ENCODE measurements around the gene ENTPD2.
"Not testable (repeated sequence)": the region's sequence is repeated elsewhere in the genome, so short reads cannot be mapped to it uniquely, and the experiment has no call there.

ENTPD2 gene

DNA sequence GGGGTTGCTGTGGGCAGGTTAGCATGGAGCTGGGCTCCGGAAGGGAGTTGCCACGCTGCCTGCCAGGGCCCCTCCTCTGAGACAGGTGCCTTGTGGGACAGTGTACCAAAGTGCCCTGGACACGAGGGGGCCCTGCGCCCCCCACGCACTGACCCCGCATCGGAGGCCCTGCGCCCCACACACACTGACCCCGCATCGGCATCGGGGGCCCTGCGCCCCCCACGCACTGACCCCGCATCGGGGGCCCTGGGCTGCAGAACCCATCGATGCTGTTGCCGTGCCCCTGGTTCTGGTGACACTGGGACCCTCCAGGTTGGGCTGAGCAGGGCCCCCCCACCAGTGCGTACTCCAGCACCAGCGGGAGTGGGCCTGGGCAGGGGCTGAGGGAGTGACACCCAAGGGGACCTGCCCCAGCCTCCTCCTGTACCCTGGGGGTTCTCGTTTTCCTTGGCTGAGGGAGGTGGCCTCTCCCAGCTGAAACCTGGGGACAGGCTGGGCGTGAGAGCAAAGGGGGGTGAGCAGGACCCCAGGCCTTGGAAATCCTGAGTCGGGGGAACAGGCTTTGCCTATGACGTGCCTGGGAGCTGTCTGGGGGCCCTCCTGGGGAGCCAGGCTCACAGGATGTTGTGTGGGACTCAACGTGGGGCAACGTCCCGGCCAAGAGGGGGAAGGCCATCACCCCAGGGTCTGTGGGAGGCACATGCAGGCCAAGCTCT is 9.6 kb upstream of the ENTPD2 start:
- DNase-seq: no peak

DNA sequence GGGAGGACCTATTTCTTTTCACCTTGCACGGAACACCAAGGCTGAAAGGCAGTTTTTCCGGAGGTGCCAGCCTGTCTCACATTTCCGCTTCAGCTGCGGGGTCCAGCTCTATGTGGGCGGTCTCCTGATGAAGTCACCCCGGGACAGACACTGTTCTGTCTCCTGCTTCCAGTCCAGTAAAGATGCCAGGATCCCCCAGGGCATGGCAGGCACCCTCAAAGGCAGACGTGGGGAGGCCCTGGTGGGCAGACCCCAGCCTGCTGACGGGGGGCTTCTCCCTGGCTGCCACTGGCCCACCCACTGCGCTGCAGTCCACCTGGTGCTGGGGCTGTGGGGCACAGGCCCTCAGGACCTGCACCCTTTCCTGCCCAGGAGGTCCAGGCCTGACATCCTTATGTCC is 8.9 kb upstream of the ENTPD2 start:
- DNase-seq: not testable (repeated sequence)

DNA sequence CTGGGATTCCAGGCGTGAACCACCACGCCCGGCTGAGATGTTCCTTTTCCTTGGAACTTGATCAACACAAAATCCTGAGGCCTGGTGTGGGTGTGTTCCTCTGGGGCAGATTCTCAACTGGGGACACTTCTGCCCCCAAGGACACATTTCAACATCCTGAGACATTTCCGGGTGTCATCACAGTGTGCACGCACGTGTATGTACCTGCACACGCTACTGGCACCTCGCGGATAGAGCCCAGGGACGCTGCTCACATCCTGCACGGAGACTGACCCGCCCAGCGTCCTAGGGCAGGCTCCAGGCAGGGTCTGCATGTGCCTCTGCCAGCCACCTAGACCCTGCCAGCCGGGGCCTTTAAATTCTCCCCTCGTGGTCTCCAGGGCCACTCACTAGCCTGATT is 8.5 kb upstream of the ENTPD2 start:
- DNase-seq: no peak

DNA sequence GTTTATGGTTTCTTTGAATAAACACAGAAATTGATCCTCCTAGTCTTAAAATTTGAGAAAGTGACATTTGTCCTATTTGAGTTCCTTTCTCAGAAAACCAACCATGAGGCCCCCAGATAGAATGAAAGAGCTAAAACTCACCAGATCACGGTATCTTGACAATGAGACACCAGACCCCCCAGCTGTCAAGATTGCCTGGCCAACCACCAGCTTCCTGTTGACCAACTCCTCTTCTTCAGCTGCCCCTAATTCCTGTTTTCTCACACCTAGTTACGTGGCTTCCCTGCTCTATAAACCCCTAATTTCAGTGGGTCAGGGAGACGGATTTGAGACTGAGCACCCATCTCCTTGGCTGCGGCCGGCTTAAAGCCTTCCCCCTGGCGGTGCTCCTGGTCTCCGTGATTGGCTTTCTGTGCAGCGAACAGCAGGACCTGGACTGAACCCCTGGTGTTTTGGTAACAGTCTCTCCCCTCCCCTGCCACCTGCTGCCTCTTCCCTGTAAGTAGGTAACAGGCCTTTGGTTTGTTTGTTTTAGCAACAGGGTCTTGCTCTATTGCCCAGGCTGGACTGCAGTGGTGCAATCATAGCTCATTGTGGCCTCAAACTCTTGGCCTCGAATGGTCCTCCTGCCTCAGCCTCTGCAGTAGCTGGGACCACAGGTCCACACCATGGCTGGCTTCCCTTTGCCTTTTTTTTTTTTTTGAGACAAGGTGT is 4.8 kb upstream of the ENTPD2 start:
- DNase-seq: no peak

DNA sequence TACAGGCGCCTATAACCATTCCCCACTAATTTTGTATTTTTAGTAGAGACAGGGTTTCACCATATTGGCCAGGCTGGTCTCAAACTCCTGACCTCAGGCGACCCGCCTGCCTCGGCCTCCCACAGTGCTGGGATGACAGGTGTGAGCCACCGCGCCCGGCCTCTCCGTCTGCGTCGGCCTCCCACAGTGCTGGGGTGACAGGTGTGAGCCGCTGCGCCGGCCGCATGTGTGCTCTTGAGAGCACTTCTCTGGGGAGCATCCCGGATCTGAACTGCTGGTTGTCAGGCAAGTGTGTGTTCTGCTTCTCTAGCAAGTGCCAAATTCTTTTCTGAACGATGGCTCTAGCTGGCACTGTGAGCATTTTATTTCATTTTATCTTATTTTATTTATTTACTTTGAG is 3.7 kb upstream of the ENTPD2 start:
- DNase-seq: no peak

DNA sequence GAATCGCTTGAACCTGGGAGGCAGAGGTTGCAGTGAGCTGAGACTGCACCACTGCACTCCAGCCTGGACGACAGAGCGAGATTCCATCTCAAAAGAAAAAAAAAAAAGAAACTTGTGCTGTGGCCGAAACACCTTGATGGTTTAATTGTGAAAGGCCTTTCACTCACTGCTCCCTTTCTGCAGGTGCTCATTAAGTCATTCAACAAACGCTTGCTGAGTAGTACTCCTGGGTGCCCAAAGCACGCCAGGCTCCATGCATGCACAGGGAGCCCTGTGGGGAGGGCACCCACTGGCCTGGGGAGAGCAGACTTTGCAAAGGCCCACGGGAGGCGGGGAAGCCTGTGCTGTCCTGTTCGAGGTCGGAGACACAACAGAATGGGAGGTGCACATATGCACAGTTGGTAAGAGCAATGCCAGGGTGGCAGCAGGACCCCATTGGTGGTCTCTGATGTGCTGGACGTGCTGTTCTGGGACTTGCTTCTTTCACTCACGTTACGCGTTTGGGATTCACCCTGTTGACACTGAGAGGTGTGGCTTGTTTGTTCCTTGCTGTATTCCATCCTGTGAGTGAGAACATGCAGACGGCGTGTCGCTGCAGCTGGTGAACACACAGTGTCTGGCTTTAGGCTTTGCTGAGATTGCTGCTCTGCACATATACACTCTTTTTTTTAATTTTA is 3.0 kb upstream of the ENTPD2 start:
- DNase-seq: no peak

DNA sequence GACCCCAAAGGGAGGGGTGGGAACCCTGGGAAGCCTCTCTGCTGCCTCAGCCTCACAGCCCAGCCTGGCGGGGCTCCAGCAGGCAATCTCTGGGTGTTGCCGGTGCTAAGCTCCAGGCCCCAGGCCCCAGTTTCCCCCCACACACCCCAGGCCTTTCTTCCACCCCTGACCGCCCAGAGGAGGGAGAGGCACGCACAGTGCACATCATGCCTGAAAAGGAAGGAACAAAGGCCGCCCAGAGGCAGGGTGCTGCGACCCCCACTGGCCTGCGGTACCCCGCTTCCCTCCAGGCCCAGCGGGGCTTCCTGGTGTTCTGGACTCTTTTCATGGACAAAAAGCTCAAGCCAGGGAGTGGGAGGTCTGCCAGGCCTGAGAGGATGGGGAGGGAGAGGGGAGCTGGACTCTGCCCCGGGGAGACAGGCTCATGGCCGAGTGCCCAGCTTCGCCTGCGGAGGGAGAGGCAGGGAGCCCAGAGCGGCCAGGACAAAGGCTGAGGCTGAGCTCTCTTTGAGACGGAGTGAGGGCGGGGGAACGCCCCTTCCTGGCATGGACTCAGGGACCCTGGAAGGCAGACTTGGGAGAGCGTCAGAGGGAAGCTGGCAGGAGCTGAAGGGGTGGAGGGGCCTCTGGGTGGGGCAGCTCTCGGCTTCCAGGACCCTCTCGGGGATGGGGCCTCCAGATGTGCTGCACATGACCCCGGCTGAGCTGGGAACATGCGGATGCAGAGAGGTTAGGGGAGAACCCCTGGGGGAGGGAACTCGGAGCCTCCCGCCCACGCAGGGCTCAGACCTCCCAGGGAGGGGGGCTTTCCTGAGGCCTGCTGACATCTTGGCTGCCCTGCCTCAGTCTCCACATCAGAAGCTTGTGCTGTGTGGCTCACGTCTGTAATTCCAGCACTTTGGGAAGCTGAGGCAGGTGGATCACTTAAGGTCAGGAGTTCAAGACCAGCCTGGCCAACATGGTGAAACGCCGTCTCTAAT is 1.8 kb upstream of the ENTPD2 start:
- DNase-seq: no peak

DNA sequence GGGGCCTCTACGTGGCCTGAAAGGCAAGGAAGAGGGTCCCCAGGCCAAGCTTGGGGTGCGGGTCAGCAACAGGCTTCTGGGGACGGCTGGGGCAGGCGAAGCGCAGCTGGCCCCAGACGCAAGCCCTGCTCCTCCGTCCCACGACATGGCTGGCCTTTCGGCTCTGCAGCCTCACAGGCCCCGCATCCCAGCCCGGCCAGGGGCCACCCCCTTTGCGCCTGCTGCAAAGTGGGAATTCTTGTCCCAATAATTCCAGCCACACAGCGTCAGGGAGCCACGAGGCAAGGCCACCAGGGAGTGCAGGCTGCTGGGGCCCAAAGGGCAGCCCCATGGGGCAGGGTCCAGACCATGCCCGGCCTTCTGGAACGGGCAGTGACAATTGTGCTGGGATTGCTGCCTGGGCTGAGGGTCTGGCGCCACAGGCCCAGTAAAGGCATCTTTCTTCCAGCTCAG is 1.1 kb upstream of the ENTPD2 start:
- DNase-seq: no peak

DNA sequence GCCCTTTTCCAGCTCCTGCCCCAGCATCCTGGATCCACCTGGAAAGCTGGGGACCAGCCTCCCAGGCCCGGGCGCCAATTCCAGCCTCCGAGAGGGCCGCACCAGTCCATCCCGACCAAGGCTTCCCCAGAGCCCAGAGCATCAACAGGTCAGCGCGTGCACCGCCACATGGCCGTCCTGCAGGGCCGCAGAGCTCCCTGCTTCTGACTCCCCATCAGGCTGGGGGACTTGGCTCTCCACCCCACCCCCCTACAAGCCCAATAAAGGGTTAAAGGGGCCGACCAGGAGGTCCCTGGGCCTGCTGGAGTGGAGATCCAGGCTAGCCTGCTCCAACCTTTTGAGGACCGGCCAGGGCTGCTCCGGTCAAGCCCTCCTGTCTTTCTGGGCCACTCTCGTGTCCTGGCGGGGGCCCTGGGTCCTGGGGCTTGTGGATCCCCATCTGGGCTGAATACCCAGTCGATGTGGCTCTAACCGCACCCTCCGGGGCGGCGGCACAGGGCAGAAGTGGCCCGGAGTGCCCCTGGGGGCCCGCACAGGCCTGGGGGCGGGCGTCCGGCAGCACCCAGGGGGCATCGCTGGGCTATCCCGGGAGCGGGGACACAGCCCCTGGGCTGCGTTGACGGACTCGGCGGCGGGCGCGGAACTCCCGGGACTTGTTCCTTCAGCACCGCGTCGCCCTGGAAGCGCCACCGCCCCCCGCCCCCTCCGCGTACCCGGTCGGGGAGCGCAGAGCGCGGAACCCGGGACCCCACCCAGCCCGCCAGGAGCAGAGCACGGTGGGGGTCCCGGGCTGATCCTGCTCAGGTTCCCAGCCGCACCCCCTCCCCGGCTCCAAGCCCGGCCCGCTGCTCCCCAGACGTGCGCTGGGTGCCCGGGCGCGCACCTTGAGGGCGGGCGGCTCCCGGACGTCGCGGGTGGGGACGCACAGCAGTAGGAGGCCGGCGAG is 590 bp downstream of the ENTPD2 start:
- no peak for DNase-seq

DNA sequence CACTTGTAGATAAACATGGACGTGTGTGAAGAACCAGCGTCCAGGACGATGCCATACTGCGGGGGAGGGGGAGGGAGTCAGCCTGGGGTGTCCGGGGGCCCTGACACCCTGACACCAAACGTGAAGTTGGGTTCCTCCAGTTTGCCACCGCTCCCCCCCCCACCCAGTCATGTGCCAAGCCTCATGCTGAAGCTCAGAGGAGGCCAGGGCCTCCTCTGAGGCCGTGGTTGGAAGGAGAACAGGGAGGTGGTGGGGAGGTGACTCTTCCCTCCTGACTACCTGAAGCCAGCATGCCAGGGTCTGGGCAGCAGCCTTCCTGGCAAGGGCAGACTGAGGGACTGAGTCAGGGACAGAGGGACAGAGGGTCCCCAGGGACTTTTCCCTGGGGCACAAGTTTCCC is 1.6 kb downstream of the ENTPD2 start:
- no peak for DNase-seq

DNA sequence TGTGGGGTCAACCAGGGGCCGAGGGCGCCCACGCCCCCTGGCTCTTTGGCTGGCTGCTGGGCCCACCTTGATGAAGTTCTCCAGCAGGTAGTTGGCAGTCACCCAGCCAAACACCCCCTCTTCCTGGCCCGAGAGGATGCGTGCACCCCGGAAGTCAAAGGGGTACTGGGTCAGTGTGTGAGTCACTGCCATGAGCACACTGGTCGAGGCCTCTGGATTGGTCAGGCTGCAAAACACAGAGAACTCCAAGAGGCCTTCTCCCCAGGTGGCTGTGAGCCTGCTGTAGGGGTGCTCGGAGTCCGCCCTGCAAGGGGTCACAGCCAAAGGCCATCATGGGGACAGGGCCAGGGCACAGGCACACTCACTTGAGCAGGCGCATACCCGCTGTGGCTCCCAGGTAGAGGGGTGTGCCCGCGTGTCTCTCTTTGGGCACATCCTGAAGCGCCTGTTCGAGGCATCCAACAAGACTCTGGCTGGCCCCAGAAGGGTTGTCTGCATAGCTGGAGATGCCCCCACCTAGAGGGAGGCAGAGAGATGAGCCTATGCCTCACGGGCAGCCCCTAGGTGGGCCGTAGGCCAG is 2.6 kb downstream of the ENTPD2 start:
- no peak for DNase-seq

DNA sequence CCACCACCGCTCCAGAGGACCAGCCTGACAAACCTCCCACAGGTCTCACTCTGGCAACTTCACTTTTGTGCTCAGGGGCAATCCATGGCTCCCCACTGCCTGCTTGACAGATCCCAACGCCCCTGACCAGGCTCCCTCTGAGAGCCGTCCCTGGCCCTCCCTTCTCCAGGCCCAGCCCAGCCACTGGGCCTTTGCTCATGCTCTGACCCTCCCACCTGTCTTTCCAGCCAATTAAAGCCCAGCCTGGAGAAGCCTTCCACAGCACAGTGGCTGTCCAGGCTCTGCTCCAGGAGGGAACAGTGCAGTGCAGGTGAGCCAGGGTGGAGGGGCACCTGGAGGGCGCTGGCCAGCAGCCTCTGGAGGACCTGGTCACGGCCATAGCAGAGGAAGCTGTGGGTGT is 3.3 kb downstream of the ENTPD2 start:
- DNase-seq: no peak

DNA sequence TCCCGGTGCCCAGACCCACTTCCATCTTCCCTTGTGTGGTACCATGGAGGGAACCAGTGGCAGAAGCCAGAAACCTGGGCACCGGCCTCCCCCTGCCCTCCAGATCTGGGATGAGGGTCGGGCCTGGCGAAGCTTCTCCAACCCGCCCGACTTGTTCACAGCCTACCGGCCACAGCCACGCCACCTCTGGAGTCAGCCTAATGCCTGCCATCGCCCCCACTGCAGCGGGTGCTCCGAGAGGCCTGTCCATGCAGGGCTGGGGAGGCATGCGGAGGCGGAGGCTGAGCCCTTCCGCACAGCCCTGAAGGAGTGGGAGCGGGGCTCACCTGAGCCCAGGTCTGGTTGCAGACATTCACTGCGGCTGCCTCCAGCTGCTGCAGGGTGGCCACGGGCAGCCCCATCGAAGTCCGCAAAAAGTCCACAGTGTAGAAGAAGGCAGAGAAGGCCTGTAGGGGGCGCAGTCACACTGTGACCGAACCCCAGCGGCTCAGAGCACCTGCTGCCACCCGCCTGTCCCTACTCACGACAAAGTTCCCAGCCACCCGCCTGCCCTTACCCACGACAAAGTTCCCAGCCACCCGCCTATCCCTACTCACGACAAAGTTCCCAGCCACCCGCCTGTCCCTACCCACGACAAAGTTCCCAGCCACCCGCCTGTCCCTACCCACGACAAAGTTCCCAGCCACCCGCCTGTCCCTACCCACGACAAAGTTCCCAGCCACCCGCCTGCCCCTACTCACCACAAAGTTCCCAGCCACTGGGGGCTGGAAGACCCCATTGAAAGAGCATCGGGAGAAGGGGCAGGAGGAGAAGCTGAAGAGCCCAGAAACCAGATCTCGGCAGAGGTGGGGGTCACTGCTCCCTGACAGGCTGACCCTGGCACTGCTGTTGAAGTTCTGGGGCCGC is 4.1 kb downstream of the ENTPD2 start:
- no peak for DNase-seq

DNA sequence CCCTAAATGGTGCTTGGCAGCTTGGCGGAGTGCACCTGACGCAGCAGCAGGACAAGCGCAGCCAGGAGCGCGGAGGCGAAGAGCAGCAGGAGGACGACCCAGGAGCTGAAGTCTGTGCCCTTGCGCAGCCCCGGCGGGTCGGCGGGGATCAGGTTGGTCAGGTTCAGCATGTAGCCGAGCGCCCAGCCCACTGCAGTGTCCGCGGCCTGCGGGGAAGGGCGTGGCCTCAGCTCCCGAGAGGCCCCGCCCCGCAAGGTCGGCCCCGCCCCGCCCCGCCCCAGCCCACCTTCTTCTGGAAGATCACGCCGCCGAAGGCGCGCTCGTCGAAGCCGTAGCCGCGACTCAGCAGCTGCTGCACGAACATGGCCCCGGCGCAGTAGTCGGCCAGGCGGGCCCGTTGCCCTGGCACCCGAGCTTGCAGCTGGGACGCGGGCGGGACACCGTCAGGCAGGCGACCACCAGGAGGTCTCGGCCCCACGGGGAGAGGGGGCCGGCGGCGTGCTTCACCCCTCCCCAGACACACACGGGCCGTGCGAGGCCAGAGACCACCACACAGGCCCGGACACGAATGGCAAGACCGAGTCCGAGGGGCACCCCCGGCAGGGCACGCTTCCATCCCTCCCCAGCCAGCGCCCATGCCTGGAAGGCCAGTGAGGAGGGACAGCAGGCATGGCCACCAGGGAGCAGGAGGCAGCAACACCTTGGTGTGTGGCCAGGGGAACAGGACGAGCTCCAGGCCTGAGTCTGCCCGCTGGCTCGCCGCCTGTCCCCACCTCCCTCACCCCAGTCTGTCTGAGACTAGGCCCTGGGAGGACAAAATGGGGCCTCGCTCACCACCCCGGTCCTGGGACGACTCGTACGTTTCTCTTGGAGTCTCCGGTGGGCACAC is 5.0 kb downstream of the ENTPD2 start:
- no peak for DNase-seq

DNA sequence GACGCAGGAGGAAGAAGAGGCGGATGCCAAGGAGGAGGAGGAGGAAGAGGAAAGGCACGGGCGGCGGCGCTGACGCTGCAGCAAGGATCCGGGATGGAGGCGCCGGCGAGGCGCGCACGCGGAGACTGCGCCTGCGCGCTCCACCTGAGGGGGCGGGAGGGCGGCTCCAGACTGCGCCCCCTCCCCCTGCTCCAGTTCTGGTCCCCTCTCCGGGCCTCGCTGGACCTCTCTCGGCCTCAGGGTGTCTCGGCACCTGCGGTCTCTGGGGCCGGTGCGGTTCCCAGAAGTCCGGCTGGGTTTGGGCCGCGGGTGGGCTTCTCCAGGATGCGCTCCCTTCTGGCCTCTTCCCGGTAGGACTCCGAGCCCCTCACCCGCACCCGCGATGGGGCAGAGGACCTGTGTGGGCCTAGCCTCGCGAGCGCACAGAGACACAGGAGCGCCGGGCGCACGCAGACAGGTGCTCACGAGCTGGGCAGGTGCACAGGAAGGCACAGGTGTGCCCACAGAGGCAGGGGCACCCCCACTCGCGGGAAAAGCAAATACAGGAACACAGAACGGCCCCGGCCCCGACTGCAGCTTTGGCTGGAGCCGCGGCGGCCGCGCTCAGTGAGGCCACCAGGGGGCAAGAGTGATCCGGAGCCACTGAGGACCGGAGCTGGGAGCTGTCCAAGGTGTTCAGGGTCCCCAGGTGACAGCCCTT is 7.6 kb downstream of the ENTPD2 start, which contains the start of gene NPDC1:
Gene NPDC1, minus strand, starts transcription at position 90 of the 700 bp plus-strand sequence. CDS start 188 bp downstream, outside the sequence.
- DNase-seq: peak; percentile 51

DNA sequence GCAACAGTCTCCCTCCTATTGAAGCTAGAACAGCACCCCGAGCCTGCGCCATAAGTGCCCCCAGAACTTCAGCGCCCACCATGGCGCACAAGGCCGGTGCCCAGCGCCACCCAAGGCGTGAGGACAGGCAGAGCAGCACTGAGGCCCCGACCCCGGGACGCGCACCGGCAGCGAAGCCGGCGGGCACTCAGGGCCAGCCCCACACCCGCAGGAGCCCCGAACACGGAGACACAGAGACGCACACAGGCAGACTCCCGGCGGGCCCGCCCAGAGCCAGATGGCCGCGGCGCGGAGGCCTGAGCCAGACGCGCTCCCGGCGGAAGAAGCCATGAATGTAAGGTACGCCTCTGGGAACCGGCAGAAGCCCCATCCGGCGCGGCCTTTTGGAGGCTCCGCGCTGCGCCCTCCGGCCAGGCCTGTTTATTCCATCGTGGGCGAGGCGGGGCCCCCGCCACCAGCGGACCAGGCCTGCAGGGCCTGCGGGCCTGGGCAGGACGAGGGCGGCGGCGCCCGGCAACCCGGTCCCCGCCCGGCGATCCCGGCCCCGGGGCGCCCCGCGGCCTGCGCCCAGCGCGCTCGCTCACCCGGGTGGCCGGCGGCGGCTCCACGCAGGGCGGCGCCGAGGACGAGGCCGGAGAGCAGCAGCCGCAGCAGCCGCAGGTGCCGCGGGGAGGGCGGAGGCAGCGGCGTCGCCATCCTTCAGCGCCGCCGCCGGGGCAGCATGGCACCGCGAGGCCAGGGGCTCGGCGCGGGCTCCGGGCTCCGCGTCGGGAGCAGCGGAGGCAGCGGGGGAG is 8.4 kb downstream of the ENTPD2 start:
- DNase-seq: no peak

DNA sequence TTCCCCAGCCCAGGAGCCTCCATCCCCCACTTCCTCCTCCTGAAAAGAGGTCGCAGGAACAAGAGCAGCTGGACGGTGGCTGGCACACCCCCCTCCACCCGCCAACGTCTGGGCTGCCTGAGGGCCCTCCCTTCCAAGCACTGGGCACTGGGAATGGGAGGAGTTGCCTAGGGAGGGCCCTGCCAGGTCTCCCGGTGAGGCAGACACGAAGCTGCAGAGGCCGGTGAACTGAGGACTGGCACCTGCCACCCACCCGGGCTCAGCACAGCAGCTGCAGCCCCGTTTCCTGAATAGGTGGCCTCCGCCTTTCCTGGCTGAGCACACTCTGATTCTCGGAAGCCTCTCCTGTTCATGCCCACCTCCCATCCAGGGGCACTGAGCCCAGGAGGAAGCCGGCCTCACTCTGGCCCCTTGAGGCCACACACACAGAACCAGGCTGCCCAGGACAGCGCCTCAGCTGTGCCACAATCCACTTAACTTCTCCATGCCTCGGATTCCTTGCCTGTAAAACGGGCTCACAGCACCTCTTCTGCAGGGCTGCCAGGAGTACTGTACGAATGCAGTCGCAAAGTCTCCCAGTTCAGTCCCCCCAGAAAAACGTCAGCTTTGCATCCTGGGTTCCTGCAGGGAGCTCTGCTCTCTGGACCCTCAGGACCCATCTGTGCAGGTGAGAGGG is 9.2 kb downstream of the ENTPD2 start:
- DNase-seq: no peak
